Measurements from ENCODE around the gene SFSWAP. TPM values are rescaled to one million over a fixed set of nuclear protein-coding genes. Genes with fewer than 3 reads are reported as not detected.

Gene SFSWAP
- polyA plus RNA-seq, 3 donors, result 7.3 to 33.0 (median 10.7) TPM

DNA sequence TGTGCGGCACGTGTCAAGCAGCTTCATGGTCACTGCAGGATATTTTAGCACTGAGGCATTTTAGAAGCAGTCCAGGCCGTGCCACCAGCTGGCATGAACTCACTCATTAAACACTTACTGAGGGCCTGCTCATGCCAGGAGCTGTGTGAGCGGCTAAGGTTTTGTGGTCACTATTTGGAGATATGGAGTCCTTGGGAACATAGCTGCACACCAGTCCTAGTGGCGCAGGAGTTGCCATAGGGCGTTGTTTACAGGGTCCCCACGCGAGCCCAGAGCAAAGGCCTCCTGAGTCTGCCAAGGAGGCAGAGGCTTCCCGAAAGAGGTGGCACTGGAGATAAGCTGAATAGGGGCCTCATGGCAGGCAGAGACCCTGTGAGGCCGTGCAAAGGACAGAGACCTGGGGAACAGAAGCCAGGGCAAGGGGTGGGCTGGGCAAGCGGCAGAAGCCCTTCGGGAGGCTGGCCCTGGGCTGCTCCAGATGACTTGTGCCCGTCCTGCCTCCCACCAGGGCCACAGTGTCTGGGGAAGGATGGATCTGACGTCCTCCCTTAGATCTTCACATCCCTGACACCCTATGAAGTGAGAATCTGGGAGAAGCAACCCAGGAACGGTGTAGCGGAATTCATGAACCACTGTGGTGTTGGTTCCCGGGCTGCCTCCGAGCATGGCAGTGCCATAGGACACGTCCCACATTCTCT is 38.9 kb downstream of the SFSWAP start:
- Histone ChIP-seq H3K36me3 (replicated peaks in 1 of 2; ENCODE audit: control insufficient read depth in 1 of 2, insufficient read depth in 2 of 2, low read length in 2 of 2) (peaks cover 66 to 100% of the 10 kb centered on the region in 2 donors), H3K4me1 (ENCODE audit: control insufficient read depth in 1 of 2, insufficient read depth in 2 of 2, low read length in 2 of 2) (no peaks in the 10 kb centered on the region), H4K20me1 (ENCODE audit: insufficient read depth, low read length) (peaks cover 57% of the 10 kb centered on the region), H3K9me3 (replicated peaks in 1 of 2; ENCODE audit: control insufficient read depth in 1 of 2, insufficient read depth in 1 of 2, low read length in 2 of 2) (no peaks in the 10 kb centered on the region), H3K4me2 (replicated peaks; ENCODE audit: extremely low read depth, low read length, poor library complexity, severe bottlenecking) (no peak overlapping the region), H2AFZ (ENCODE audit: insufficient read depth, low read depth, low read length, poor library complexity, severe bottlenecking) (no peak overlapping the region), H3K27me3 (ENCODE audit: control insufficient read depth in 2 of 2, insufficient read depth in 2 of 2, low read length in 2 of 2) (no peaks in the 10 kb centered on the region), H3K4me3 (replicated peaks in 1 of 3; ENCODE audit: low read depth in 2 of 3, low read length in 3 of 3) (no peak overlapping the region), H3K27ac (ENCODE audit: low read depth in 1 of 2, low read length in 2 of 2) (no peak overlapping the region), H3K79me2 (ENCODE audit: insufficient read depth, low read length) (peaks cover 6% of the 10 kb centered on the region), H3K9ac (ENCODE audit: insufficient read depth, low read length, poor library complexity, severe bottlenecking) (no peak overlapping the region)
- peaks cover 0 to 2% (median 0%) of the 10 kb centered on the region in 7 donors for H3K9me3 Mint-ChIP-seq
- 97% methylated on average over 12 of the region's 19 CpGs for WGBS (ENCODE audit: insufficient coverage)
- H3K36me3 Mint-ChIP-seq, result peaks cover 78 to 90% of the 10 kb centered on the region in 2 donors
- H3K4me3 Mint-ChIP-seq, result no peak overlapping the region
- no peaks in the 10 kb centered on the region for H3K4me1 Mint-ChIP-seq
- intact Hi-C loops (cut with micrococcal nuclease), result no loop called here
- H3K27me3 Mint-ChIP-seq (ENCODE audit: low read depth in 3 of 3), result peaks cover 0 to 1% (median 0%) of the 10 kb centered on the region in 3 donors
- TF ChIP-seq, protein P1, sequence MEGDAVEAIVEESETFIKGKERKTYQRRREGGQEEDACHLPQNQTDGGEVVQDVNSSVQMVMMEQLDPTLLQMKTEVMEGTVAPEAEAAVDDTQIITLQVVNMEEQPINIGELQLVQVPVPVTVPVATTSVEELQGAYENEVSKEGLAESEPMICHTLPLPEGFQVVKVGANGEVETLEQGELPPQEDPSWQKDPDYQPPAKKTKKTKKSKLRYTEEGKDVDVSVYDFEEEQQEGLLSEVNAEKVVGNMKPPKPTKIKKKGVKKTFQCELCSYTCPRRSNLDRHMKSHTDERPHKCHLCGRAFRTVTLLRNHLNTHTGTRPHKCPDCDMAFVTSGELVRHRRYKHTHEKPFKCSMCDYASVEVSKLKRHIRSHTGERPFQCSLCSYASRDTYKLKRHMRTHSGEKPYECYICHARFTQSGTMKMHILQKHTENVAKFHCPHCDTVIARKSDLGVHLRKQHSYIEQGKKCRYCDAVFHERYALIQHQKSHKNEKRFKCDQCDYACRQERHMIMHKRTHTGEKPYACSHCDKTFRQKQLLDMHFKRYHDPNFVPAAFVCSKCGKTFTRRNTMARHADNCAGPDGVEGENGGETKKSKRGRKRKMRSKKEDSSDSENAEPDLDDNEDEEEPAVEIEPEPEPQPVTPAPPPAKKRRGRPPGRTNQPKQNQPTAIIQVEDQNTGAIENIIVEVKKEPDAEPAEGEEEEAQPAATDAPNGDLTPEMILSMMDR (IDR thresholded peaks at IDR 0.05), result no peak
- DNase-seq, result no peak
- peak overlapping the region in 1 of 7 donors; percentile 60 for H3K27ac Mint-ChIP-seq

DNA sequence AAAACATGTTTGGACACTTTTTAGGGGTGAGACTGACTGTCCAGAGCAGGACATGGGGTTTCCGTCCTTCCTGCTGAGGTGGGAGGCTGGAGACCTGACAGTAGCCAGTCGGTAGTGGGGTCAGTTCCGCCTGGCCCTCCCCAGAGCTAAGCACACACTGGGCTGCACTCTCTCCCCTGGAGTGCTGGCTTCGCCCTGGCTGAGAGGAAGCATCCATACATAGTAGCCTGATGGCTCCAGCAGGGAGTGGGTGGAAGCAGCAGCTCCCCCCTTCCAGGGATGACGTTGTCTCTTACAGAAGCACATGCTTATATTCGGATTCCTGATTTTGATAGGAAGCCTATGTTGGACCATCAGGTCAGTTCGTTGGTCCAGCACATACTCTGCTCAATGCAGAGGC is 40.4 kb downstream of the SFSWAP start:
- Histone ChIP-seq H3K4me2 (replicated peaks; ENCODE audit: extremely low read depth, low read length, poor library complexity, severe bottlenecking) (no peak overlapping the region), H2AFZ (ENCODE audit: insufficient read depth, low read depth, low read length, poor library complexity, severe bottlenecking) (no peak overlapping the region), H4K20me1 (ENCODE audit: insufficient read depth, low read length) (peaks cover 55% of the 10 kb centered on the region), H3K9me3 (replicated peaks in 1 of 2; ENCODE audit: control insufficient read depth in 1 of 2, insufficient read depth in 1 of 2, low read length in 2 of 2) (no peaks in the 10 kb centered on the region), H3K4me1 (ENCODE audit: control insufficient read depth in 1 of 2, insufficient read depth in 2 of 2, low read length in 2 of 2) (no peaks in the 10 kb centered on the region), H3K9ac (ENCODE audit: insufficient read depth, low read length, poor library complexity, severe bottlenecking) (no peak overlapping the region), H3K27me3 (ENCODE audit: control insufficient read depth in 2 of 2, insufficient read depth in 2 of 2, low read length in 2 of 2) (no peaks in the 10 kb centered on the region), H3K4me3 (replicated peaks in 1 of 3; ENCODE audit: low read depth in 2 of 3, low read length in 3 of 3) (no peak overlapping the region), H3K36me3 (replicated peaks in 1 of 2; ENCODE audit: control insufficient read depth in 1 of 2, insufficient read depth in 2 of 2, low read length in 2 of 2) (peaks cover 75 to 100% of the 10 kb centered on the region in 2 donors), H3K27ac (ENCODE audit: low read depth in 1 of 2, low read length in 2 of 2) (no peak overlapping the region), H3K79me2 (ENCODE audit: insufficient read depth, low read length) (peaks cover 6% of the 10 kb centered on the region)
- Mint-ChIP-seq H3K9me3 (peaks cover 0 to 2% (median 0%) of the 10 kb centered on the region in 7 donors), H3K27me3 (ENCODE audit: low read depth in 3 of 3) (peaks cover 0 to 1% (median 0%) of the 10 kb centered on the region in 3 donors), H3K27ac (no peak overlapping the region), H3K4me1 (no peaks in the 10 kb centered on the region), H3K36me3 (peaks cover 80 to 92% of the 10 kb centered on the region in 2 donors), H3K4me3 (no peak overlapping the region)
- TF ChIP-seq, protein P1 (IDR thresholded peaks at IDR 0.05), result no peak
- DNase-seq, result no peak
- intact Hi-C loops (cut with micrococcal nuclease), result no loop called here
- WGBS (ENCODE audit: insufficient coverage), result 96% methylated on average over 6 of the region's 7 CpGs

All from CD14-positive monocyte (primary cell).